Dermis blood vessel endothelial cell (primary cell): Measurements from ENCODE around the gene ZNF14. TPM values are rescaled to one million over a fixed set of nuclear protein-coding genes. Genes with fewer than 3 reads are reported as not detected.
"Not testable (repeated sequence)": the region's sequence is repeated elsewhere in the genome, so short reads cannot be mapped to it uniquely, and the experiment has no call there.

ENCODE experiments used
- DNase-seq: peaks from one replicate; pipeline ENCODE4 v3.0.0; 2010
- total RNA-seq: library from RNA; depleted of rRNA; stranded (reverse); fragments of >200 nt; gene quantifications from 2 replicates; pipeline ENCODE4 v1.2.3, GENCODE V29; 2014

Gene ZNF14
- total RNA-seq, 1 donor from 2014 or later, result 8.2 TPM

DNA sequence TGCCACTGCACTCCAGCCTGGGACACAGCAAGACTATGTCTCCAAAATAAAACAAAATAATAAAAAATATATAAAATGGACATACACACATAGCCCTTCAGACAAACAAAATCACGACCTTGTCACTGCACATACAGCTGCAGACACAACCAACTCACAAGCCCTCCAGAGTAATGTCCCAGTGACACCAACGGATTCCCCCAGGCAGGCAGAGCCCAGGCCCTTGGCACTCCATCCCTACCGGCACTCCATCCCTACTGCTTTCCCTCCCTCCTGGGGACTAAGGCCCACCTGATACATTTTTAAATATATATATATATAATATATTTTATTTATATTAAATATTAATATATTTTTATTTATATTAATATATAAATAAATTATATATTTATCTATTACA is 45.8 kb downstream of the ZNF14 start:
- DNase-seq, result no peak

DNA sequence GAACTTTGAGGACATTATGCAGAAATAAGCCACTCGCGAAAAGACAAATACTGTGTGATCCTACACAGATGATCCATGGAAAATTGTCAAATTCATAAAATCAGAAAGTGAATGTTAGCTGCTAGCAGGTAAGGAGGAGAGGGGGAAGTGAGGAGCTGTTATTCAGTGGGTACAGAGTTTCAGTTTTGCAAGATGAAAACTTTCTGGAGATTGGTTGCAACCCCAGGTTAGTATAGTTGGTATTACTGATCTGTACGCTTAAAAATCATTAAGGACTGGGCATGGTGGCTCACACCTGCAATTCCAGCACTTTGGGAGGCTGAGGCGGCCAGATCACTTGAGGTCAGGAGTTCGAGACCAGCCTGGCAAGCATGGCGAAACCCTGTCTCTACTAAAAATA is 46.3 kb downstream of the ZNF14 start:
- DNase-seq, result no peak

DNA sequence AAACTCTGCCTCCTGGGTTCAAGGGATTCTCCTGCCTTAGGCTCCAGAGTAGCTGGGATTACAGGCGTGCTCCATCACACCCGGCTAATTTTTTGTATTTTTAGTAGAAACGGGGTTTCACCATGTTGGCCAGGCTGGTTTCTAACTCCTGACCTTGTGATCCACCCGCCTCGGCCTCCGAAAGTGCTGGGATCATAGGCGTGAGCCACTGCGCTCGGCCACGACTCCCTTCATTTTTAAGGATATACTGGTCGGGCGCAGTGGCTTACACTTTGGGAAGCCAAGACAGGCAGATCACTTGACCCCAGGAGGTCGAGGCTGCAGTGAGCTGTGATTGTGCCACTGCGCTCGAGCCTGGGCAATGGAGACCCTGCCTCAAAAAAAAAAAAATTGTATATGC is 46.8 kb downstream of the ZNF14 start:
- DNase-seq, result not testable (repeated sequence)

DNA sequence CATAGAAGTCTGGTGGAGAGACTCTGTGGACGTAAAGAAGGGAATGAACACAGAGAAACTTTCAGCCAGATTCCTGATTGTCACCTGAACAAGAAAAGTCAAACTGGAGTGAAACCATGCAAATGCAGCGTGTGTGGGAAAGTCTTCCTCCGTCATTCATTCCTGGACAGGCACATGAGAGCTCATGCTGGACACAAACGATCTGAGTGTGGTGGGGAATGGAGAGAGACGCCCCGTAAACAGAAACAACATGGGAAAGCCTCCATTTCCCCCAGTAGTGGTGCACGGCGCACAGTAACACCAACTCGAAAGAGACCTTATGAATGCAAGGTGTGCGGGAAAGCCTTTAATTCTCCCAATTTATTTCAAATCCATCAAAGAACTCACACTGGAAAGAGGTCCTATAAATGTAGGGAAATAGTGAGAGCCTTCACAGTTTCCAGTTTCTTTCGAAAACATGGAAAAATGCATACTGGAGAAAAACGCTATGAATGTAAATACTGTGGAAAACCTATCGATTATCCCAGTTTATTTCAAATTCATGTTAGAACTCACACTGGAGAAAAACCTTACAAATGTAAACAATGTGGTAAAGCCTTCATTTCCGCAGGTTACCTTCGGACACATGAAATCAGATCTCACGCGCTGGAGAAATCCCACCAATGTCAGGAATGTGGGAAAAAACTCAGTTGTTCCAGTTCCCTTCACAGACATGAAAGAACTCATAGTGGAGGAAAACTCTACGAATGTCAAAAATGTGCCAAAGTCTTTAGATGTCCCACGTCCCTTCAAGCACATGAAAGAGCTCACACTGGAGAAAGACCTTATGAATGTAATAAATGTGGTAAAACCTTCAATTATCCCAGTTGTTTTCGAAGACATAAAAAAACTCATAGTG is 53.5 kb downstream of the ZNF14 start:
- DNase-seq, result no peak

DNA sequence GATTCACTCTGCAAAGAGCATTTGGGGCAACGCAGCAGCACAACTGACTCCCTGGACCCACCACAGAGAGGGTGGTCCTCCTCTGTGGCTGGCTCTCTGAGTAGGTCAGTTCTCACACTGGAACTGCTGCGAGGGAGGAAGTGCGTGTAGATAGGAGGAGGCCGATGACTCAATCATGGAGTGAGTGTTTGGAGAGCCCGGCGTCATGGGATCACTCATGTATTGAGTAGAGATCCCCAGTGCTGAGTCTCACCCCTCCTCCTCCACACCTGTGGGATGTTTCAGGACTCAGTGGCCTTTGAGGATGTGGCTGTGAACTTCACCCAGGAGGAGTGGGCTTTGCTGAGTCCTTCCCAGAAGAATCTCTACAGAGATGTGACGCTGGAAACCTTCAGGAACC is 55.3 kb downstream of the ZNF14 start:
- no peak for DNase-seq

DNA sequence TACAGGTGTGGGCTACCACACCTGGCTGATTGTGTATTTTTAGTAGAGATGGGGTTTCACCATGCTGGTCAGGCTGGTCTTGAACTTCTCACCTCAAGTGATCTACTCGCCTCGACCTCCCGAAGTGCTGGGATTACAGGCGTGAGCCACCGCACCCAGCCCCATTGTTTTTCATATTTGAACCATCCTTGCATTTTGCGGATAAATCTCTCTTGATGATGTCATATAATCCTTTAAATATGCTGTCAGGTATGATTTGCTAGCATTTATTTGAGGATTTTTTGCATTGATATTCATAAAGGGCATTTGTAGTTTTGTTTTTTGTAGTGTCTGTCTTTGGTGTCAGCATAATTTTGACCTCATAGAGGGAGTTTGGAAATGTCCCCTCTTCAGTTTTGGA is 58.6 kb downstream of the ZNF14 start:
- no peak for DNase-seq

DNA sequence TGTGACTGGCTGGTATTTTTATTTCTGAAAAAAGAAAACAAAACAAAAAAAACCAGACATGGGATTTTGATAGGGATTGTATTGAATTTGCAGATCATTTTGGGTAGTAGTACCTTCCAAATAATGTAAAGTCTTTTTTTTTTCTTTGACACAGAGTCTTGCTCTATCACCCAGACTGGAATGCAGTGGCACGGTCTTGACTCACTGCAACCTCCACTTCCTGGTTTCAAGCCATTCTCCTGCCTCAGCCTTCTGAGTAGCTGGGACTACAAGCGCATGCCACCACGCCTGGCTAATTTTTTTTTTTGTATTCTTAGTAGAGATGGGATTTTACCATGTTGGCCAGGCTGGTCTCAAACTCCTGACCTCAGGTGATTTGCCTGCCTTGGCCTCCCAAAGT is 60.1 kb downstream of the ZNF14 start:
- DNase-seq, result no peak

DNA sequence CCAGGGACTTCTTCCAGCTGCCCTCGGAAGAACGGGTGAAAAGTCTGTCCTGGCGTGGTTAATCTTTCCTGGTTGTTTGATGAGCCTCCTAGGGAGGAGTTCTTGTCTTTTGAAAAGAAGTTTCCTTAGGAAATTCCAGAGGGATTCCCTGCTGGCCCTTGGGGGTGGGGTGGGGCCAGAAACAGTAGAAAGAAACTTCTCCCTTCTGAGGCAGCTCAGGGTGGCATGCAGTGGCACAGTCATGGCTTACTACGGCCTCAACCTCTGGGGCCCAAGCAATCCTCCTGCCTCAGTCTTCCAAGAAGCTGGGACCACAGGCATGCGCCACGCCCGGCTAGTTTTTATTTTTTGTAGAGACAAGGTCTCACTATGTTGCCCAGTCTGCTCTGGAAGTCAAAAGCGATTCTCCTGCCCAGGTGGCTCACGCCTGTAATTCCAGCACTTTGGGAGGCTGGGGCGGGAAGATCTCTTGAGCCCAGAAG is 62.8 kb downstream of the ZNF14 start:
- DNase-seq, result no peak

DNA sequence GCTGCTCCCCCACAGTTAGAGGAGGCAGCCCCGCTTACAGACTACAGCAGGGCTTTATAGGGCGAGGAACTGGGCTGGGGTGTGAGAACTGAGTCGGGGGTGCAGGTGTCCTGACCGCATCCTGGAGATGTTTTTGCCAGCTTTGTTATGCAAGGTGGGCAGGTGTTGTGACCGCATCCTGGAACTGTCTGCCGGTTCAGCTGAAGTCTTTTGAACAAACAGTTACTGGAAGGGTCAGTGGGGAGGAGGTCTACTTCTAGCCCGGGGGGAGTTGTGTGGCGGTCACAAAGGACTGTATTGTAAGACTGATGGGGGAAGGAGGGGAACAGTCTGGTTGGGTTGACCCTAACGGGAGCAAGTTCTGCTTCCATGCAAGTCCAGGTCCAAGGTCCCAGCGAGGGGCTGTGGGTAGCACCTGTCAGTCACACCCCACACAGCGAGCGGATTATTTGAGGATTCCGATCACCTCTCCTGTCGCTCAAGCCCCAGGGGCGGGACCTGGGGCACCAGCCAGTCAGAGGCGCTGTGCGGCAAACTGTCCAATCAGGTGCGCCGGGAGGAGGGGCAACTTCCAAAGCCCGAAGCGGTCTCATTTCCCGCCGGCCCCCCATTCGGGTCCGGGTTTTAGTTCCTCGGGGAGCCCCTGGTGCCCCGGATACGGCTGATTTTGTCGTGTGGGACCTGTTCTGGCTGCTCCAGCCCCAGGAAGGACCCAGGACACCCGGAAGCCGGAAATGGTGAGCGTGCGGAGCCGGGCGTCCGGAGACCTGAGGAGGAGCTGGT is 64.5 kb downstream of the ZNF14 start, which contains the start of gene ZNF101:
Gene ZNF101, plus strand, starts transcription at position 610 of the 783 bp plus-strand sequence. Its CDS starts 125 bp downstream, at position 735.
- peak; percentile 95 for DNase-seq

DNA sequence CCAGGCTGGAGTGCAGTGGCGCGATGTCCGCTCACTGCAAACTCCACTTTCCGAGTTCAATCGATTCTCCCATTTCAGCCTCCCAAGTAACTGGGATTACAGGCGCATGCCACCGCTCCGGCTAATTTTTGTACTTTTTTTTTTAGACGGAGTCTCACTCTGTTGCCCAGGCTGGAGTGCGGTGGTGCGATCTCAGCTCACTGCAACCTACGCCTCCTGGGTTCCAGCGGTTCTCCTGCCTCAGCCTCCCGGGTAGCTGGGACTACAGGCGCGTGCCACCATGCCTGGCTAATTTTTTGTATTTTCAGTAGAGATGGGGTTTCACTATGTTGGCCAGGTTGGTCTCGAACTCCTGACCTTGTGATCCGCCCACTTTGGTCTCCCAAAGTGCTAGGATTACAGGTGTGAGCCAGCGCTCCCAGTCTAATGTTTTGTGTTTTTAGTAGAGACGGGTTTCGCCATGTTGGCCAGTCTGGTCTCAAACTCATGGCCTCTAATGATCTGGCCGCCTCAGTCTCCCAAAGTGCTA is 67.4 kb downstream of the ZNF14 start:
- DNase-seq, result not testable (repeated sequence)

DNA sequence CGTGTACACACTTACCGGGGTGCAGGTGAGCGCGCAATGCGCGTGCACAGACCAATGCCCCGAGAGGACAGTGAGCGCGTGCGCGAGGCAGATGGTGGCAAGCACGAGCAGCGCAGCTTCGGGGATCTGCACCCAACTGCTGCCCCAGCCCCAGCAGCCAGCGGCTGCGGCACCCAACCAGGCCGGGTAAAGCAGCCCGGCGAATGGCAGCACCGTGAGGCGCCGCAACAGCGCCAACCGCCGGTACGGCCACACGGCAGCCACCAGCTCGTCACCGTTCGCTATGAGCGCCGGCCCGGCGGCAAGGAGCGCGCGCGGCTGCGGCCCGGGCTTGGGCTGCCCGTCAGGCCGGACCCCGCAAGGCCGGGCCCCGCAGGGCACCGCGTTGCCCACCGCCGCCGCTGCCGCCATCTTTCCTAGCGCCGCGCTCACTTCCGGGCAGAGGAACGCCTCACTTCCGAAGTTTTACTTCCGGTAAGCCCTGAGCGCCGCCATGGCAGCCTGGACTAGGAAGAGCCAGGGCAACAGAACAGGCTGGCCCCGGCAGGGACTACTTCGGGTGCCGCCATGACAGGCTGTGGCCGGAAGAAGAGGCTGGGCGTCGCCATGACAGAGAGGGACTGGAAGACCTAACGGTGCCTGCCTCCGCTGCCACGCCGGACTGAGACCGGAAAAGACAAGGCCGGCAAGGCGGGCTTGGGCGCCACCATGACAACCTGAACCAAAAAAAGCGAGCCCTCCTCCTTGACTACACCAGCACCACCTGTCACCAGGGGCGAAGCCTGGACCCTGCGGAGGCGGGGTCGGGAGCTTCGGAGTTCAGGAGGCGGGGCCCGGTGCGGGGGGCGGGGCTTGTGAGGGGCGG is 69.4 kb downstream of the ZNF14 start, which contains the start of gene ATP13A1:
Gene ATP13A1, minus strand, starts transcription at position 421 of the 865 bp plus-strand sequence. Its CDS starts 10 bp downstream, at position 411.
- DNase-seq, result peak; percentile 97

DNA sequence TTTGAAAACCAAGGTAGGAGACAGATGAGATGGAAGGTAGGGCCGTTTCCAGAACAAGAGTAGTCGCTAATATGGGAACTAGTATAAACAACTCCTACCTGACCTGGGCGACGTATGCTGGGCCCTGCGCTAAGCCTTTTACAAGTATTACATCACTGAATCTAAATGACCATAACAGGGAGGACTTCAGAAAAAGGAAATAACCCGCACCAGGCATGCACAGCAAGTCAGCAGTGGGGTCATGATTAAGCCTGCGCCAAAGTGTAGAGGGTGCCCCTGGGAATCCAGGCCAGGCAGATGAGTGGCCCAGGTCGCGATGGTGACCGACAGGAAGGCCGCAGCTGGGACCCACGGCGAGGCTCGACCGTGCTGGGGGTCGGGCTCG is 70.0 kb downstream of the ZNF14 start:
- no peak for DNase-seq

DNA sequence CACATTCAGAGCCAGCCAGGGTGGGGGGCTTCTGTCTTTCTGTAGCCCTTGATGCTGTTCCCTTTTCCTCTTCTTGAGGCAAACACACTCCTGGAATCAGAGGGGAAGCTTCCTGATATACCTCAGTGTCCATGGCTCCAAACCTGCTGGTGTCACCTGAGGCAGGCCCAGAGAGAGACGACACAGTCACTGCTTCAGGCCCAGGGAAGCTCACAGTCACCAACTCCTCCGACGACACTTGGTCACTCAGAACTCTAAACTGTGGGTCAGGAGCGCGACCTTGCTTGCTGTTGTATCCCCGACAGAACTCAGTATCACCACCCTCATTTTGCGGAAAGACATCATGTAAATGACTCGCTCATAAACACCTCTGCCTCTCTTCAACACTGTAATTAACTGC is 70.6 kb downstream of the ZNF14 start:
- no peak for DNase-seq

DNA sequence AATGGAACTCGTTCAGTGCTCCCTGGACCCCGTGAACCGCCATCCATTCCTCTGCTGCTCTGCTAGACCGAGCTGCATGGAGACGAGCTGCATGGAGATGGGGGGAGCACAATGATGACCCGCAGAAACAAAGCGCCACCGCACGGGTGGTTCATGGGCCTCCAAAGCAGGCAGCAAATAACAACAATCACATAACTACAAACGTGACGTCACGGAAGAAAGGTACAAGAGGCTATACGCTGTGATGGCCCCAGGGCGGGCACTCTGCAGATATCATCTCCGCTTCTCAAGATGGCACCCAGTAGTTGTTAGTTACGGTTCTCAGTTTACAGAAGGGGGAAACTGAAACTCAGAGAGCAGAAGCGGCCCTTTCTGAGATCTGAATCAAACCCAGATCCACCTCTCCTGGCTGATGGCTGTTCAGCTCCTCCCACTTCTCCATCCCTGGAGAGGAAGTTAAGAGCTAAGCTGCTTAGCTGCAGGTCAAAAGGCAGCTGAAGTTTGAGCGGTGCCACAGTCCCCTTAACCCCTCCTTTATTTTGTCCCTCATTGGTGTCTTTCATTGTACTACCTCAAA is 71.1 kb downstream of the ZNF14 start:
- no peak for DNase-seq

DNA sequence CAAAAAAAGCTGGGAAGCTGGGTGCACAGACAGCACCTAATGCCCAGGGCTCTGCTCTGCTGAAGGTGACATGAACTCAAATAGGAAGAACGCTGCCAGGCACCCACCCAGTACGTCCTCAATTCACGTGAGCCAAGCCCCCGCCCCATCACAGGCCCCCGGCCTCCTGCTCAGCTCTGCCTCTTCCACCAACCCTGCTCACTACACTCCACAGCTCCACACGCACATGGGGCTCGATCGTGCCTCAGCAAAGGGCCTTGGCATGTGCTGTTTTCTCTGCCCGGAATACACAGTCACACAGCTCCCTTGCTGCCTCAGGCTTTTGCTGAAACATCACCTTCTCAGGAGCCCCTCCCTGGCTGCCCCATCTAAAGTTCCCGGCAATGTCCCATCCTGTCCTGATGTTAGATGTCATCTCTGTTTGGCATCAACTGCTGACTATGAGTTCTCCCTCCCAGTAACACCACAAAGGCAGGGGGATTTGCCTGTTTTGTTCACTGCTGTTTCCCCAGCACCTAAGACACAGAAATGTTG is 71.7 kb downstream of the ZNF14 start:
- DNase-seq, result no peak

Other genes with a start within 250 kb of the ZNF14 start
- 0.68 and 1.4 TPM in 2 replicates for gene TSSK6, start 217.6 kb downstream of the ZNF14 start, total RNA-seq
- 95.3 and 191 TPM in 2 replicates for gene NDUFA13, start 216.9 kb downstream of the ZNF14 start, total RNA-seq
- 0.14 and 0.17 TPM in 2 replicates for gene YJEFN3, start 204.2 kb downstream of the ZNF14 start, total RNA-seq
- 0.17 TPM in 1 of 2 replicates, not detected in the other for gene CILP2, start 194.8 kb downstream of the ZNF14 start, total RNA-seq
- 0.05 TPM in 1 of 2 replicates, not detected in the other for gene PBX4, start 114.4 kb downstream of the ZNF14 start, total RNA-seq
- 0.42 and 1.0 TPM in 2 replicates for gene LPAR2, start 104.9 kb downstream of the ZNF14 start, total RNA-seq
- 6.5 and 12.6 TPM in 2 replicates for gene GMIP, start 89.5 kb downstream of the ZNF14 start, total RNA-seq
- 36.8 and 188 TPM in 2 replicates for gene ATP13A1, start 69.4 kb downstream of the ZNF14 start, total RNA-seq
- 15.9 and 20.4 TPM in 2 replicates for gene ZNF101, start 64.3 kb downstream of the ZNF14 start, total RNA-seq
- 11.4 and 16.3 TPM in 2 replicates for gene ZNF506, start 88.6 kb upstream of the ZNF14 start, total RNA-seq
- gene ZNF253, start 132.8 kb upstream of the ZNF14 start, total RNA-seq, result 4.7 and 6.3 TPM in 2 replicates
- 6.0 and 11.7 TPM in 2 replicates for gene ZNF93, start 167.8 kb upstream of the ZNF14 start, total RNA-seq